ENCODE results near the gene BBS4.

Gene BBS4

GRCh38 chr15:72671525-72671924, 14.5 kb upstream of the BBS4 start:
- no peak for TF ChIP-seq CTCF (conservative IDR thresholded peaks at IDR 0.05; ENCODE audit: low read depth, low read length)
- no peak for DNase-seq (ENCODE audit: low read depth)
- no peak overlapping the region for H3K4me3 ChIP-seq (ENCODE audit: low read length)

GRCh38 chr15:72676838-72677237, 9.2 kb upstream of the BBS4 start:
- no peak for TF ChIP-seq CTCF (conservative IDR thresholded peaks at IDR 0.05; ENCODE audit: low read depth, low read length)
- DNase-seq (ENCODE audit: low read depth), result no peak
- no peak overlapping the region for H3K4me3 ChIP-seq (ENCODE audit: low read length)

GRCh38 chr15:72680931-72681330, 5.1 kb upstream of the BBS4 start:
- TF ChIP-seq CTCF (conservative IDR thresholded peaks at IDR 0.05; ENCODE audit: low read depth, low read length), result no peak
- no peak for DNase-seq (ENCODE audit: low read depth)
- H3K4me3 ChIP-seq (ENCODE audit: low read length), result no peak overlapping the region

- no peak overlapping the region for H3K4me3 ChIP-seq (ENCODE audit: low read length)
- TF ChIP-seq CTCF (conservative IDR thresholded peaks at IDR 0.05; ENCODE audit: low read depth, low read length), result no peak
- DNase-seq (ENCODE audit: low read depth), result no peak
These were observed 3.2 kb upstream of the BBS4 start for GRCh38 chr15:72682772-72683171.

GRCh38 chr15:72685301-72685924, 594 bp upstream of the BBS4 start:
- H3K4me3 ChIP-seq (ENCODE audit: low read length), result peak overlapping the region; percentile 81
- no peak for DNase-seq (ENCODE audit: low read depth)
- TF ChIP-seq CTCF (conservative IDR thresholded peaks at IDR 0.05; ENCODE audit: low read depth, low read length), result no peak

- no peak overlapping the region for H3K4me3 ChIP-seq (ENCODE audit: low read length)
- no peak for DNase-seq (ENCODE audit: low read depth)
- TF ChIP-seq CTCF (conservative IDR thresholded peaks at IDR 0.05; ENCODE audit: low read depth, low read length), result no peak
These were observed 2.7 kb downstream of the BBS4 start for GRCh38 chr15:72688697-72689096.

- no peak for TF ChIP-seq CTCF (conservative IDR thresholded peaks at IDR 0.05; ENCODE audit: low read depth, low read length)
- no peak for DNase-seq (ENCODE audit: low read depth)
- H3K4me3 ChIP-seq (ENCODE audit: low read length), result no peak overlapping the region
These were observed 4.9 kb downstream of the BBS4 start for GRCh38 chr15:72690938-72691337.
